Measurements from ENCODE around the gene CPNE9.

Gene CPNE9

DNA sequence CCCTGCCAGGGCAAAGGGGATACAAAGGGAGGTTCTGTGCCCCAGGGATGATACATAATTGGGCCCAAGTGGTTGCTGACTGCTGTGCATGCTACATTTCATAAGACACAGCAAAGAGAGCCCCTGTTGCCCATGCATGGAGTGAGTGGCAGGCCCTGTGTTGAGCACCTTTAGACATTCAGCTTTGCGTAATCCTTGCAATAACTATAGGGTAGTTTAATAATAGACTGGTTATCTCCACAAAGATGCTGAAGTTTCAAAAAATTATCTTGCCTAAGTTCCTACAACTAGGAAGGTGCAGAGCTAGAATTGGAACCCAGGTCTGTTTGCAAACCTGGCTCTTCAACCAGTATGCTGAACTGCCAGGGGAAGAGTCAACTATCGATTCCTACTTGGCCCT, 44.4 kb downstream of the CPNE9 start:
- DNase-seq (ENCODE audit: low read depth): no peak
- no peak overlapping the region for H3K4me3 ChIP-seq (ENCODE audit: low read length)
- TF ChIP-seq, protein P1, sequence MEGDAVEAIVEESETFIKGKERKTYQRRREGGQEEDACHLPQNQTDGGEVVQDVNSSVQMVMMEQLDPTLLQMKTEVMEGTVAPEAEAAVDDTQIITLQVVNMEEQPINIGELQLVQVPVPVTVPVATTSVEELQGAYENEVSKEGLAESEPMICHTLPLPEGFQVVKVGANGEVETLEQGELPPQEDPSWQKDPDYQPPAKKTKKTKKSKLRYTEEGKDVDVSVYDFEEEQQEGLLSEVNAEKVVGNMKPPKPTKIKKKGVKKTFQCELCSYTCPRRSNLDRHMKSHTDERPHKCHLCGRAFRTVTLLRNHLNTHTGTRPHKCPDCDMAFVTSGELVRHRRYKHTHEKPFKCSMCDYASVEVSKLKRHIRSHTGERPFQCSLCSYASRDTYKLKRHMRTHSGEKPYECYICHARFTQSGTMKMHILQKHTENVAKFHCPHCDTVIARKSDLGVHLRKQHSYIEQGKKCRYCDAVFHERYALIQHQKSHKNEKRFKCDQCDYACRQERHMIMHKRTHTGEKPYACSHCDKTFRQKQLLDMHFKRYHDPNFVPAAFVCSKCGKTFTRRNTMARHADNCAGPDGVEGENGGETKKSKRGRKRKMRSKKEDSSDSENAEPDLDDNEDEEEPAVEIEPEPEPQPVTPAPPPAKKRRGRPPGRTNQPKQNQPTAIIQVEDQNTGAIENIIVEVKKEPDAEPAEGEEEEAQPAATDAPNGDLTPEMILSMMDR (IDR thresholded peaks at IDR 0.05; ENCODE audit: insufficient read depth, low read depth, low read length, missing control alignments): no peak

DNA sequence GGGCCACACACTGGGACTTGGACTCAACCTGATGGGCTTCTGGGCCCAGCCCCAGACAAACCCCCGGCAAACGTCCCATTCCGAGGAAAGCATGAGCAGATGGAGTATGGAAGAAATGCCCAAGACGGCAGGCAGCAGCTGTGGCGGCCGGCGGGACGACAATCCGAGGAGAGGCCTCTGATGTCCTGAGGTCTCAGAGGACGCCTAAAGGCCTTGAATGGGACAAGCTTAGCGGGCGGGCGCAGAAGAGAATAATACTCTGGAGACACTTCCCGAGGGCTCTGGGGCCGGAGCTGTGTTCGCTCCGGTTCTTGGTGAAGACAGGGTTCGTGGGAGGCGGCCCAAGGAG, 45.6 kb downstream of the CPNE9 start:
- H3K4me3 ChIP-seq (ENCODE audit: low read length): peak overlapping the region; percentile 68
- TF ChIP-seq, protein P1 (IDR thresholded peaks at IDR 0.05; ENCODE audit: insufficient read depth, low read depth, low read length, missing control alignments): no peak
- DNase-seq (ENCODE audit: low read depth): no peak

DNA sequence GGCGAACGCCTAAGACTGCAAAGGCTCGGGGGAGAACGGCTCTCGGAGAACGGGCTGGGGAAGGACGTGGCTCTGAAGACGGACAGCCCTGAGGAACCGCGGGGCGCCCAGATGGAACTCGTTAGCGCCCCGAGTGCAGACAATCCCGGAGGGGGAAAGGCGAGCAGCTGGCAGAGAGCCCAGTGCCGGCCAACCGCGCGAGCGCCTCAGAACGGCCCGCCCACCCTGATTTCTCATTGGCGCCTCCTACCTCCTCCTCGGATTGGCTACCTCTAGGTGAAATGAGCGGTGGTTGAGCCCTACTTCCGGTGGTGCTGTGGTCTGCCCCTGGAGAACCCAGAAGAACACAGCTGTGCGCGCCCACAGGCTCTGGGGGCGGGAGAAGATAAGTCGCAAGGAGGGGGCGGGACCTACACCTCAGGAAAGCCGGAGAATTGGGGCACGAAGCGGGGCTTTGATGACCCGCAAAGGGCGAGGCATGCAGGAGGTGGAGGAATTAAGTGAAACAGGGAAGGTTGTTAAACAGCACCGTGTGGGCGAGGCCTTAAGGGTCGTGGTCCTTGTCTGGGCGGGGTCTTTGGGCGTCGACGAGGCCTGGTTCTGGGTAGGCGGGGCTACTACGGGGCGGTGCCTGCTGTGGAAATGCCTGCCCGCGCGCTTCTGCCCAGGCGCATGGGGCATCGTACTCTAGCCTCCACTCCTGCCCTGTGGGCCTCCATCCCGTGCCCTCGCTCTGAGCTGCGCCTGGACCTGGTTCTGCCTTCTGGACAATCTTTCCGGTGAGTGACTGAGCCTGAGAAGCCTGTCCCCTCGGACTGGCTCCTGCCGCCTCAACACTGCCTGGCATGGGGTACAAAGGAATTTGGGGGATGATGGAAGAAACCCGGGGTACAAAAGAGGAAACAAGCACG, 46.3 kb downstream of the CPNE9 start, which contains the start of gene OGG1:
Gene OGG1, plus strand, starts transcription at position 308 of the 911 bp plus-strand sequence. Its CDS starts 335 bp downstream, at position 643.
- TF ChIP-seq, protein P1 (IDR thresholded peaks at IDR 0.05; ENCODE audit: insufficient read depth, low read depth, low read length, missing control alignments): no peak
- H3K4me3 ChIP-seq (ENCODE audit: low read length): peak within 1 kb of the TSS; percentile 68
- DNase-seq (ENCODE audit: low read depth): peak; percentile 98

DNA sequence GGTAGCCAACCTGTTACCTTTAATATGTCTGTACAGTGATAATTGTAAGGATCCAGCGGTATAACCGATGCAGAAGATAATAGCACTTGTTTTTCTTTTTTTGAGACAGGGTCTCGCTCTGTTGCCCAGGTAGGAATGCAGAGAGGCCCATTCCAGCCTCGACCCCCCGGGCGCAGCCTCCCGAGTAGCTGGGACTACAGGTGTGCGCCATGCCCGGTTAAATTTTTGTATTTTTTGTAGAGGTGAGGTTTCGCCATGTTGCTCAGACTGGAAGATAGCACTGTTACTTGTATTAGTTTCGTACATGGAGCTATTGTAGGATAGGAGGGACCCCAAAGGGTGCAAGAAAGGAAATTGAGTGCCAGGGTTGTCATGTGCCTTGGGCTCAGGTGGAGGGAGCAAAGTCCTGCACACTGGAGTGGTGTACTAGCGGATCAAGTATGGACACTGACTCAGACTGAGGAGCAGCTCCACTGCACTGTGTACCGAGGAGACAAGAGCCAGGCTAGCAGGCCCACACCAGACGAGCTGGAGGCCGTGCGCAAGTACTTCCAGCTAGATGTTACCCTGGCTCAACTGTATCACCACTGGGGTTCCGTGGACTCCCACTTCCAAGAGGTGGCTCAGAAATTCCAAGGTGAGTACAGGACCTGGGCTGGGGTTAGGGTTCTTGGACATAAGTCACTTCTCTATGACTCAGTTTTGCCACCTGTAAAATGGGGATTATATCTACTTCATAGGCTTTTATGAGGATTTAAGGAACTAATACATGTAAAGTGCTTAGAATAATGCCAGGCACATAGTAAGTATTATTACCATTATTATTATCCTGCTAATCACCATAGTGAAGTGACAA, 47.2 kb downstream of the CPNE9 start:
- peak overlapping the region; percentile 68 for H3K4me3 ChIP-seq (ENCODE audit: low read length)
- DNase-seq (ENCODE audit: low read depth): no peak
- TF ChIP-seq, protein P1 (IDR thresholded peaks at IDR 0.05; ENCODE audit: insufficient read depth, low read depth, low read length, missing control alignments): no peak

DNA sequence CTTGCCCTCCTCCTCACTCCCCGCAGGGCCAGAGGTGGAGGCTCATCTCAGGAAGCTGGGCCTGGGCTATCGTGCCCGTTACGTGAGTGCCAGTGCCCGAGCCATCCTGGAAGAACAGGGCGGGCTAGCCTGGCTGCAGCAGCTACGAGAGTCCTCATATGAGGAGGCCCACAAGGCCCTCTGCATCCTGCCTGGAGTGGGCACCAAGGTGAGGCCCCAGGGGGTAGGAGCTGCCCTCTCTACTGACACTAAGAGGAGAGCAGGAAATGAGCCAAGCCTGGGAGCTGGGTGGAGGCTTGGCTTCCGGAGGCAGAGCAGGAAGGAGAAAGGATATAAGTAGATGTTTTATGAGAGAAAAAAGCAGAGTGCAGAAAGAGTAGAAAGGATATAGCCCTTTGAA, 51.0 kb downstream of the CPNE9 start:
- H3K4me3 ChIP-seq (ENCODE audit: low read length): no peak overlapping the region
- DNase-seq (ENCODE audit: low read depth): no peak
- TF ChIP-seq, protein P1 (IDR thresholded peaks at IDR 0.05; ENCODE audit: insufficient read depth, low read depth, low read length, missing control alignments): no peak

DNA sequence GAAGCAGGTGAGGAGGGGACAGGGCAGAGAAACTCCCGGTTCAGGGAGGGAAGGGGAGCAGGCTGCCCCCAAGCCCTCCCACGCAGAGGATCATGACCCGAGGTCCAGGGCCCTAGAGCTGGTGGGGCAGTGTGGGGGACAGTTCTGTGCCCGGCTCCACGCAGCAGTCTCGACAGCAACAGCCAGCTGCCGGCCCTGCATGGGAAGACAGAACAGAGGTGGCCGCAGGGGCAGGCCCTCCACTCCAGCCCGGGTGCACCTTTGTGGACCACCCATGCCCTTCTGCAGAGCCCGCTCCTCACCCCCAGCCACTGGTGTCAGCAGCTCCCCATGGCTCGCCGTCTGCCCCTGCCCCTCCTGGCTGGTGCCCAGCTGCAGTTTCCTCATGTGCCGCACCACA, 53.8 kb downstream of the CPNE9 start:
- no peak overlapping the region for H3K4me3 ChIP-seq (ENCODE audit: low read length)
- DNase-seq (ENCODE audit: low read depth): no peak
- TF ChIP-seq, protein P1 (IDR thresholded peaks at IDR 0.05; ENCODE audit: insufficient read depth, low read depth, low read length, missing control alignments): no peak

All from epithelial cell of esophagus (primary cell).